HepG2 (cell line): ENCODE measurements around the gene DHFR2. TPM values are rescaled to one million over a fixed set of nuclear protein-coding genes. Genes with fewer than 3 reads are reported as not detected.

Experiments
- ATAC-seq: fragments of 200-7000 bp; cut with Tn5 transposase; 3 replicates; pipeline ENCODE4 v1.9.1; 2020; ENCODE audit warnings: mild to moderate bottlenecking, moderate library complexity
- BruUV-seq: library from RNA; stranded (reverse); fragments of 400-500 nt; replicated peaks from 2 replicates; lab custom pipeline; 2021; lab: Mats Ljungman, UMichigan
- CTCF ChIA-PET: fragments of 300-600 bp; formaldehyde crosslinking; extraction: SDS; loops from one replicate; lab custom pipeline; 2021; ENCODE audit warnings: low total read pairs, inconsistent platforms, low intra/inter-chr PET ratio; lab: Yijun Ruan, JAX
- POLR2A ChIA-PET: fragments of 350-600 bp; sonication (Branson Sonifier 250); formaldehyde crosslinking; loops from one replicate; lab custom pipeline; 2020; ENCODE audit warnings: antibody characterized with exemption, inconsistent platforms; lab: Yijun Ruan, JAX
- DNase-seq: peaks from one replicate; pipeline ENCODE4 v3.0.0-alpha.2; 2015; ENCODE audit warnings: low spot score
- FAIRE-seq: peaks from 3 replicates; lab custom pipeline; 2011; peaks lifted over from hg19 to GRCh38; lab: Jason Lieb, UNC
- H2AFZ ChIP-seq: one replicate; pipeline ENCODE4 v1.6.1; 2011; ENCODE audit warnings: low read length, inconsistent platforms
- H3K27ac ChIP-seq: fragments of 300-600 bp; 3 replicates; pipeline ENCODE4 v1.8.0; 2011; ENCODE audit warnings: mixed run types, mild to moderate bottlenecking, mixed read lengths, low read length, inconsistent platforms; ENCODE audit not compliant: insufficient read depth; ENCODE audit errors: extremely low read length
- H3K27me3 ChIP-seq, 2 experiments: fragments of 200-600 bp in 1 of 2; 2 replicates in 1 of 2; 3 replicates in 1 of 2; pipeline versions ENCODE4 v1.6.0 to v1.8.0; 2011; ENCODE audit warnings: low read length in 2 of 2, mild to moderate bottlenecking in 2 of 2, moderate library complexity in 2 of 2, inconsistent platforms in 1 of 2; ENCODE audit not compliant: insufficient read depth in 2 of 2, control insufficient read depth in 1 of 2
- H3K36me3 ChIP-seq, 2 experiments: fragments of 200-600 bp in 1 of 2; replicated peaks in 1 of 2; 2 replicates in 1 of 2; 3 replicates in 1 of 2; pipeline versions ENCODE4 v1.5.1 to v1.8.0; 2011; ENCODE audit warnings: low read length in 2 of 2, inconsistent platforms in 1 of 2; ENCODE audit not compliant: insufficient read depth in 2 of 2, control insufficient read depth in 1 of 2
- H3K4me1 ChIP-seq: 2 replicates; pipeline ENCODE4 v1.5.1; 2012; ENCODE audit warnings: low read length, inconsistent platforms; ENCODE audit not compliant: insufficient read depth
- H3K4me2 ChIP-seq: 2 replicates; pipeline ENCODE4 v1.6.0; 2011; ENCODE audit warnings: low read depth, low read length, inconsistent platforms
- H3K4me3 ChIP-seq, 3 experiments: fragments of 200-600 bp in 1 of 3; sonication (generic), shearing (Covaris generic) in 1 of 3; replicated peaks in 1 of 3; 2 replicates each; pipeline ENCODE4 v1.5.1; 2011 to 2016; ENCODE audit warnings: low read length in 3 of 3, inconsistent platforms in 2 of 3, low read depth in 2 of 3, mild to moderate bottlenecking in 2 of 3, control low read depth in 1 of 3, mixed read lengths in 1 of 3; ENCODE audit not compliant: insufficient read depth in 1 of 3
- H3K79me2 ChIP-seq: one replicate; pipeline ENCODE4 v1.6.1; 2011; ENCODE audit warnings: low read length, inconsistent platforms; ENCODE audit not compliant: insufficient read depth
- H3K9ac ChIP-seq: 2 replicates; pipeline ENCODE4 v1.6.0; 2011; ENCODE audit warnings: mild to moderate bottlenecking, low read depth, low read length, inconsistent platforms; ENCODE audit not compliant: insufficient read depth
- H3K9me3 ChIP-seq: 2 replicates; pipeline ENCODE4 v1.5.1; 2012; ENCODE audit warnings: mild to moderate bottlenecking, low read length
- H4K20me1 ChIP-seq: 2 replicates; pipeline ENCODE4 v1.6.0; 2011; ENCODE audit warnings: inconsistent platforms, mild to moderate bottlenecking, low read length, moderate library complexity; ENCODE audit not compliant: insufficient read depth
- CHD4 ChIP-seq: fragments of 200-600 bp; sonication (generic); IDR thresholded peaks from 2 replicates; pipeline ENCODE4 v1.7.0; 2017; ENCODE audit warnings: mild to moderate bottlenecking, low read length, borderline replicate concordance
- HOXA3 ChIP-seq: sonication (generic); formaldehyde crosslinking; IDR thresholded peaks from 2 replicates; pipeline ENCODE4 v1.5.0; 2020; ENCODE audit warnings: missing genetic modification reagents
- KLF11 ChIP-seq: IDR thresholded peaks from 2 replicates; pipeline ENCODE4 v1.6.1; 2016; ENCODE audit warnings: missing compliant biosample characterization
- ONECUT2 ChIP-seq: sonication (generic); formaldehyde crosslinking; IDR thresholded peaks from 2 replicates; pipeline ENCODE4 v1.4.0; 2020; ENCODE audit warnings: missing genetic modification reagents
- RAD51 ChIP-seq: fragments of 450-650 bp; IDR thresholded peaks from 2 replicates; pipeline ENCODE4 v1.6.1; 2016; ENCODE audit warnings: borderline replicate concordance
- RBFOX2 ChIP-seq: fragments of 200-400 bp; formaldehyde crosslinking; IDR thresholded peaks from 2 replicates; pipeline ENCODE4 v1.6.1; 2017; ENCODE audit warnings: low read depth, mild to moderate bottlenecking, low read length
- RNF2 ChIP-seq: fragments of 450-650 bp; conservative IDR thresholded peaks from 2 replicates; pipeline ENCODE4 v1.6.1; 2016; ENCODE audit warnings: low read depth
- SIX1 ChIP-seq: sonication (generic); formaldehyde crosslinking; IDR thresholded peaks from 2 replicates; pipeline ENCODE4 v1.4.0; 2020; ENCODE audit warnings: missing genetic modification reagents, borderline replicate concordance
- SNAPC5 ChIP-seq: sonication (generic); formaldehyde crosslinking; IDR thresholded peaks from 2 replicates; pipeline ENCODE4 v1.8.1; 2023; ENCODE audit warnings: mild to moderate bottlenecking, missing genetic modification reagents, borderline replicate concordance
- SP2 ChIP-seq: sonication (generic); formaldehyde crosslinking; IDR thresholded peaks from 2 replicates; pipeline ENCODE4 v1.5.1; 2020; ENCODE audit warnings: mild to moderate bottlenecking, missing genetic modification reagents
- TBX2 ChIP-seq: sonication (generic); formaldehyde crosslinking; IDR thresholded peaks from 2 replicates; pipeline ENCODE4 v1.5.0; 2020; ENCODE audit warnings: missing genetic modification reagents, mild to moderate bottlenecking, borderline replicate concordance
- TGIF2 ChIP-seq: IDR thresholded peaks from 2 replicates; pipeline ENCODE4 v1.6.1; 2016; ENCODE audit warnings: control low read depth, missing compliant biosample characterization
- USF2 ChIP-seq, 2 experiments: sonication (generic) in 1 of 2; formaldehyde crosslinking in 1 of 2; IDR thresholded peaks; 2 replicates each; pipeline versions ENCODE4 v1.5.1 to v1.6.1; 2011 to 2020; ENCODE audit warnings: borderline replicate concordance in 1 of 2, low read depth in 1 of 2, low read length in 1 of 2, mild to moderate bottlenecking in 1 of 2, missing genetic modification reagents in 1 of 2, moderate library complexity in 1 of 2
- ZBTB43 ChIP-seq: sonication (generic); formaldehyde crosslinking; conservative IDR thresholded peaks from 2 replicates; pipeline ENCODE4 v1.4.0; 2020; ENCODE audit warnings: missing genetic modification reagents
- ZNF33B ChIP-seq: sonication (generic); formaldehyde crosslinking; IDR thresholded peaks from 2 replicates; pipeline ENCODE4 v1.5.1; 2020; ENCODE audit warnings: mild to moderate bottlenecking, missing genetic modification reagents
- ZNF510 ChIP-seq: sonication (generic); formaldehyde crosslinking; IDR thresholded peaks from 2 replicates; pipeline ENCODE4 v1.4.0; 2020; ENCODE audit warnings: low read depth, mild to moderate bottlenecking, missing genetic modification reagents
- ZNF704 ChIP-seq: sonication (generic); formaldehyde crosslinking; IDR thresholded peaks from 2 replicates; pipeline ENCODE4 v1.8.1; 2023; ENCODE audit warnings: mild to moderate bottlenecking, inconsistent platforms, moderate library complexity, missing genetic modification reagents, borderline replicate concordance
- ZZZ3 ChIP-seq: sonication (generic); formaldehyde crosslinking; IDR thresholded peaks from 2 replicates; pipeline ENCODE4 v1.4.0; 2020; ENCODE audit warnings: missing genetic modification reagents, mild to moderate bottlenecking, borderline replicate concordance
- WGBS: methylation state at CpG from one replicate; pipeline ENCODE4 v1.1.6; 2017; ENCODE audit warnings: low lambda C conversion rate; 5-methylcytosine and 5-hydroxymethylcytosine counted together
- in situ Hi-C: cut with HindIII; loops from 2 replicates; pipeline ENCODE4 v1.10.0; 2017; ENCODE audit warnings: low pct_unique_long_range_greater_than_20kb; ENCODE audit not compliant: extremely low pct_ligation_motif_present
- intact Hi-C: fragments of 100-400 bp; cut with micrococcal nuclease; formaldehyde crosslinking; loops from one replicate; pipeline ENCODE4 v1.10.0; 2022; ENCODE audit not compliant: unreplicated experiment
- polyA plus RNA-seq, 8 experiments: library from polyadenylated mRNA; depleted of rRNA in 3 of 8; stranded (reverse) in 7 of 8; unstranded in 1 of 8; fragments of >200 nt; fragmentation: Illumina TruSeq in 4 of 8; extraction: Trizol in 4 of 8; gene quantifications; 2 replicates each; pipeline versions ENCODE4 v1.2.1 to v1.2.3, GENCODE V29; 2011 to 2016; ENCODE audit warnings: low read depth in 4 of 8, missing spikeins in 1 of 8, mixed read lengths in 1 of 8; ENCODE audit not compliant: insufficient read depth in 1 of 8
- total RNA-seq, 5 experiments: library from RNA; depleted of rRNA; stranded (reverse); fragments of >200 nt; fragmentation: Illumina TruSeq; extraction: Trizol; gene quantifications; 2 replicates each; pipeline ENCODE4 v1.2.3, GENCODE V29; 2016; ENCODE audit warnings: low read depth in 1 of 5

The DHFR2 gene
- total and polyA plus RNA-seq, 2 of the 13 experiments (the other 11 are each of a cell fraction or from before 2014, with no cell fraction given), result 1.4 to 4.6 TPM

GRCh38 chr3:94063496-94064119 is 892 bp upstream of the DHFR2 start (continued):
- no peak for TF ChIP-seq ZNF510 (CRISPR knock-in tag)

GRCh38 chr3:94061297-94061696 is 1.4 kb downstream of the DHFR2 start:
- intact Hi-C loops (loop anchor here (10.0 kb wide), 1 partner anchor 156 kb away; no protein-coding TSS in a partner anchor), in situ Hi-C loops (loop anchor here (10.0 kb wide), 1 partner anchor 56 kb away; no protein-coding TSS in a partner anchor)
- DNase-seq (no peak), ATAC-seq (no peak), FAIRE-seq (no peak)
- Histone ChIP-seq H4K20me1 (no peaks in the 10 kb centered on the region), H3K79me2 (peaks cover 15% of the 10 kb centered on the region), H3K36me3 (0 out of 5 replicates have a peak, but pooled peaks cover 0 to 4% of the 10 kb centered on the region in 2 experiments), H3K27me3 (no peaks in the 10 kb centered on the region; a peak in 1 of 5 replicates), H3K9ac (no peak overlapping the region), H2AFZ (no peak overlapping the region), H3K4me3 (no peak overlapping the region), H3K4me2 (no peak overlapping the region), H3K4me1 (peaks cover 24% of the 10 kb centered on the region), H3K27ac (no peak overlapping the region), H3K9me3 (no peaks in the 10 kb centered on the region)
- POLR2A ChIA-PET, result interaction anchor here (3.2 kb wide), 1 partner anchor 88 kb away, joined by 34 read pairs; the partner anchor contains the start of gene PROS1
- BruUV-seq, result no TSS peak
- CTCF ChIA-PET, result no interaction called here
- 97% methylated on average over 13 of the region's 13 CpGs for WGBS
- no peak for TF ChIP-seq ZZZ3 (CRISPR knock-in tag)
- no peak for TF ChIP-seq KLF11 (CRISPR knock-in tag)
- TF ChIP-seq SIX1, result no peak
- no peak for TF ChIP-seq CHD4
- no peak for TF ChIP-seq SP2 (CRISPR knock-in tag)
- TF ChIP-seq TGIF2 (CRISPR knock-in tag), result no peak
- TF ChIP-seq ZNF33B (CRISPR knock-in tag), result no peak
- TF ChIP-seq USF2 (IDR thresholded peaks at IDR 0.05; ENCODE audit: low read depth, low read length), result no peak
- no peak for TF ChIP-seq USF2 (CRISPR knock-in tag; IDR thresholded peaks at IDR 0.05; ENCODE audit: borderline replicate concordance)
- TF ChIP-seq RAD51, result no peak
- no peak for TF ChIP-seq ONECUT2 (CRISPR knock-in tag)
- TF ChIP-seq RNF2, result no peak
- TF ChIP-seq RBFOX2, result no peak
- no peak for TF ChIP-seq TBX2 (CRISPR knock-in tag)
- TF ChIP-seq HOXA3, result no peak
- TF ChIP-seq ZNF704 (CRISPR knock-in tag), result no peak
- no peak for TF ChIP-seq SNAPC5
- no peak for TF ChIP-seq ZBTB43 (CRISPR knock-in tag)
